Myocyte (in vitro differentiated cells): ENCODE data around the gene SPINK6. TPM values are rescaled to one million over a fixed set of nuclear protein-coding genes. Genes with fewer than 3 reads are reported as not detected.

Experiments
- DNase-seq: peaks from one replicate; pipeline ENCODE4 v3.0.0-alpha.2; 2012; ENCODE audit warnings: low read depth
- total RNA-seq: library from RNA; depleted of rRNA; stranded (reverse); fragments of >200 nt; gene quantifications from 2 replicates; pipeline ENCODE4 v1.2.3, GENCODE V29; 2014

Gene SPINK6
- total RNA-seq, 1 donor from 2014 or later: not detected

DNA sequence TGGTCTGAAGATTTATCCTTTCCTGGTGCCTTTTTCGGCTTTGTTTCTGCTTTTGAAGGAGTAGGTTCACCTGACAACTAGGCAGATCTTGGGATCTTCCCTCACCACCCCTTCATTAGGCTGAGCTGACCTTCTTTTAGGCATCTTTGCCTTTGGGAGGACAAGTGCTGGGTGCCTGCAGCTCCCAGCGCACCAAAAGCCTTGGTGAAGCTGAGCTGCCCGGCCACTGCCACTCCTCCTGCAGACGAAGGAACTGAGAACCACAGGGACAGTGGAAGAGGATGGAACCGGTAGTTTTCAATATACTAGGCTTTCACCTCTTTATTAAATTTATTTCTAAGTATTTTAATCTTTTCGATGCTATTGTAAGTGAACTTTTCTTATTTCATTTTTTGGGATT lies 18.7 kb downstream of the SPINK6 start:
- DNase-seq: no peak

DNA sequence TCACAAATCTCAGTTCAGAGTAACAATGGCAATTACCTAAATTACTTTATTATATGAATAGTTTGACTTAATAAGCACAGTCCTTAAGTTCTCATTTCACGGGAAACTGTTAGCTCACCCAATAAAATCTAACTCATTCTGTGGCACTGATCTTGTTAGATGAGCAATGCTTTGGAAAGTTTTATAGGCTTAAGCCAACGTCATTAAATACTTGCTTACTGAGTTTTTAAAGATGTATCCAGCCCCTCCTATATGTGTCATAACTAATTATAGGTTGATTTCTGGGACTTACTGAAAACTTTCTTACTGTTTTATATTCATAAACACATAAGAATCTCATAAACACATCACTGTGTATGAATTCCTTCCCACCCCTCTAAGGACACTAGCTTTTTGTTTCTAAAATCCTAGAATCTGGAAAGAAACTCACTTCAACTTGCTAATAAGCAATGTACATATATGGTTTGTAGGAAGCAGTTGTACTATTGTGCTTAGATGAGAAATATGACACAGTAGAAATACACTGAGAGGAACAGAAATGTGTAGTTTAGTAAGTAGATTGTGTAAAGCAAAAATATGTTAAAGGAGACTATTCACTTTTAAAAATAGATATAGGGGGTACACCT lies 21.4 kb downstream of the SPINK6 start:
- DNase-seq: no peak

DNA sequence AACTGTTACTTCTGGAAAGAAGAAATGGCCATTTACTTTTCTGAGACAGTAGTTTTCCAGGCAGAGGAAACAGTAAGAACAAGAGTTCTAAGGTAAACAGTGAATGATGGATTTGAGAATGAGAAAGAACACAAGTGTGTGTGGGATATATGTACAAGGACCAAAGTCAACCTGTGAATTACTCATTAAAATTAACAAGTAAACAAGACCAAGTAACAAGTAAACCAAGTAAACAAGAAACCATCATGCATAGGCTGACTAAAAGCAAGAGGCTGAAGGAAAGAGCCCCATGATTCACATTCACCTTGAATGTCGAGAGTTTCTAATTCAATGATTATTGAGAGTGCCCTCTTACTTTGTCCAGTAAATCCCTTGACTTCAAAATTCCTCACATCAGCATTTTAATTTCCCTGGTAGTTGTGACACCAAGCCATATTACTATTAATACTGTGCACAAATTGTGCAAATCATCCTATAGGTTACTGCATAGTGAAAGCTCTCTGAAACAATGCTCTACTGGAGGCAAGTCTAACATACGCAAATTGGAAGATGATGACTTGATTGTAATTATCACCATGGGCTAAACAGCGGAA lies 25.6 kb downstream of the SPINK6 start:
- no peak for DNase-seq

DNA sequence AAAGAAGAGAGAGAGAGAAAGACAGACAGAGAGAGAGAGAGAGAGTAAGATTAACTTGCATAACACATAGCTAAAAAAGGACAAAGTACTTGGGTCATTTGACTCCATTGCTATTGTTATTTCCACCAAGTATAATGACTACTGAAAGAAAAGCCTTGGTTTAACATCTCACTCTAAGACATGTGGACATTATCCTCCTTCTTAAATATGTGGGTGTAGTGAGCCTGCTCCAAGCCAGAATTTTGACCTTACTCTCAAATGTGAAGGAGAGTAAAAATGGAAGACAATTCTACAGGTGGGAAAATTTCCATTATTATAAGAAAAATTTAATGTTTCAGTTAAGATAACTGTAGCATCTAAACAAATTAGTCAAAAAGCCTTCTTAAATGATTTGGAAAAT lies 27.0 kb downstream of the SPINK6 start:
- DNase-seq: no peak

DNA sequence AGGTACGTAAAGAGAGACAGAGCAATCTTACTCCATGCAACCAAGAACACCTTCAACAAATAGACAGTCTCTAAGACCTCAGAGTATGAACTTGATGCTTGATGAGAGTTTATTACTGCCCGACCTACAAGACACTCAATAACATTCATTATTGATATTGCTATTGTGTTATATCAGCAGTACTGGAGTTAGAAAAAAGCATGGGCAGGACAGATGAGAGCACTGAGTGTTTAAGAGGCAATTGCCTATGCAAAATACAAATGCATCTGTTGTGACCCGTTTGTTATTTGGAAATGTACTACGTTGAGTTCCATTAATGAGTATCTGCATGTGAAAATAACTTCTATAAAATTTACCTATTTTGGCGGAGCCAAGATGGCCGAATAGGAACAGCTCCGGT lies 27.4 kb downstream of the SPINK6 start:
- no peak for DNase-seq

DNA sequence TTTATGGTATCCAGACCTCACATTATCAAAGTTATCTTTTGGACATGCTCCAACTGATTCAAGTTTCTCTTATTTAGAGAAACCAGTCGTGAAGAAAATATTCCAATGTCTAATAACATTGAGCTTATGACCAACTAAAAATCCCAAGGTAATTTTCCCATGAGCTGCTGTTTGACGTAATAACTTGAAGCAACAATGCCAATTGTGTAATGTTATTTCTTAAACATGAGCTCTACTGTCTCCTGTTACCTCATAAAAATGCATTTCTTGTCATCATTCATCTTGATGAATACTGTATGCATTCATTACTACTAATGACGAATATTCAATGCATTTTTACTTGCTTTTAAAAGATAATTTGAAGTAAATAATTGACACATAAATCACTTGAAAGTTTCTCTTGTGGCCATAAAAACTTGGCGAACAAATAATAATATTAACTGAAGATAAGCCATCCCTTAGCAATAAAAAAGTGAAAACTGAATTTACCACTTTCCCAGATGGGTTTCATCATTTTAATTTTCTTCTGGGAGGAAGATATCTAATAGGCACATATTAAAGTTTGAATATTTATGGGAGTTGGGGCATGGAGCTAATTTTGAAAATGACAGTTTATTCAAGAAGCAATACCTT lies 35.1 kb downstream of the SPINK6 start:
- no peak for DNase-seq

DNA sequence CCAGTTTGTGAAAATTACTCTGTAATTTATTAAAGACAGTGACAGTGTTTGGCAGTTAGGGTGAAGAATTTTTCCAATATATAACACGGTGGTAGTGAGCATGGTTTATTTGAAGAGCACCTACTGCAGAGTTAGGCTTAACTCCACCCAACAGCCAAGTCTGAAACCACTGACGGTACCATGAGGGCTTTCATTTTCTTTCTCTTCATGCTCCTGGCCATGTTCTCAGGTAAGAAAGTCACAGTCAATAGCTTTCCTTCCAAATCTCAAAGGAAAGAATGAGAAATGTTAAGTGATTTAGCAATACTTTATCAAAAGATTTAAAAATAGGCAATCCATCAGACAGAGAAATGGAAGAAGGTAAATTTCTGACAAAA lies 35.6 kb downstream of the SPINK6 start, which contains the start of gene MARCOL:
TSS of gene MARCOL (plus strand) at position 108 of the 377 bp plus-strand sequence. CDS start at position 181, 73 bp downstream.
- DNase-seq: no peak

DNA sequence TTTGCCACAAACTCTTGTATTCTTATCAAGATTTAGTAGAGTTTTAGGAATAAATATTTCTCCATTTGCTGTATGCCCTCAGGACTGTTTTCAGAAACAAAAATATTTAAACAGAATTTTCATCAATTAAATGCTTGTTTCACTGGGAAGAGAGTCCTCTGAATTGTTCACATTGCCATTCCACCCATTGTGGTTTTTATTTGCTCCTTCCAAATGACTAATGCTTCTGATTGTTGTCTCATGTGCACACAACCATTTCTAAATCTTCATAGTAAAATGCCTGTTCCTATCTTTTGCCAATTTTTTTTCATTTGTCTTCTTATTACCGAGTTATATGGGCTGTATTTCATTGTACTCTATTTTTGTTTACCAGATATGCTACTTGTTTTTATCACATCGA lies 46.1 kb downstream of the SPINK6 start:
- no peak for DNase-seq

DNA sequence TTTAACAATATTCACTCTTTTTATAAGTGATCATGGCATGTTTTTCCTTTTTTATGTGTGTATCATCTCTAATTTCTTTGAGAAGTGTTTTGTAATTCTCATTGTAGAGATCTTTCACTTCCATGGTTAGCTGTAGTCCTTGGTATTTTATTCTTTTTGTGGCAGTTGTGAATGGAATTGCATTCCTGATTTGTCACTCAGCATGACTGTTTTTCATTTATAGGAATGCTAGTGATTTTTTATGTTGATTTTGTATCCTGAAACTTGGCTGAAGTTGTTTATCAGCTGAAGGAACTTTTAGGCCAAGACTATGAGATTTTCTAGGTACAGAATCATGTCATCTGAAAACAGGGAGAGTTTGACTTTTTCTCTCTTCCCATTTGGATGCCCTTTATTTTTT lies 52.6 kb downstream of the SPINK6 start:
- DNase-seq: no peak

DNA sequence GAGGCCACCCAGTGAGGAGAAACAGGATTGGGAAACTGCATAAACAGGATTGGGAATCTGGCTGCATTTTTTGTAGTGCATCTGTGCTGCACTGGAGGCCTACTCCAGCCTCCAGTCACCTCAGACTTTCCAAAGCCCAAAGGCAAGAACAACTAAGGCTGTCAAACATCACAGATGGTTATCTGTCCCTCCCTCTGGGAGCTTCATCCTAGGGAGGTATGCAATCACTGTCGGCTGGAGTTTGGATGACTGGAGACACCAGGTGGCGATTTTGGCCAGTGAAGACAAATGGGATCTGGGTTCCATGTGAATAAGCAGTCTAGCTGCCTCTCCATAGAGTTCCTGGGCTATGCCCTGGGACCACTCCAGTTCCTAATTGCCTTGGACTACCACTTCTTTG lies 56.4 kb downstream of the SPINK6 start:
- no peak for DNase-seq

DNA sequence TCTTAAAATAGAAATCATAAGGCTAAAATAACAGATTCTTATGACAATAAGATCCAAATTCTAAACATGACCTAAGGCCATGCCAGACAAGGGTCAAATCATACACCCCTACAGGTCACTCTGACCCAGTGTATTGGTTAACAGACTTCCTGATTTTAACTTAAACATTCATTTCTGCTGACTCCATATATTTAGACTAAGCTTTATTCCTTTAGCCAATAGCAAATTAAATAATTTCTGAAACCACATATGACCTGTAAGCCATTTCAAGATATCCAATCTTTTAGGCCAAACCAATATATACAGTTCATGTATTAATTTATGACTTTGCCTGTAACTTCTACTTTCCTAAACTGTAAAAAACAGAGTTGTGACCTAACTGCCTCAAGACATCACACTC lies 58.4 kb downstream of the SPINK6 start:
- DNase-seq: no peak

Other genes with a start within 250 kb of the SPINK6 start
- gene SPINK5, start 139.1 kb upstream of the SPINK6 start, total RNA-seq: not detected in 2 replicates
- gene SPINK14, start 34.5 kb upstream of the SPINK6 start, total RNA-seq: not detected in 2 replicates
- gene MARCOL, start 35.5 kb downstream of the SPINK6 start, total RNA-seq: not detected in 2 replicates
- gene SPINK13, start 65.8 kb downstream of the SPINK6 start, total RNA-seq: not detected in 2 replicates
- not detected in 2 replicates for gene SPINK7, start 109.4 kb downstream of the SPINK6 start, total RNA-seq
- not detected in 2 replicates for gene SPINK9, start 132.5 kb downstream of the SPINK6 start, total RNA-seq
- gene FBXO38, start 180.9 kb downstream of the SPINK6 start, total RNA-seq: 46.0 and 56.8 TPM in 2 replicates